ENCODE results near the gene SECISBP2L.

The SECISBP2L gene

GRCh38 chr15:48940508-48940907, 105.7 kb downstream of the SECISBP2L start:
- peaks cover 4% of the 10 kb centered on the region for H3K4me1 ChIP-seq (ENCODE audit: control insufficient read depth, insufficient read depth, low read length, poor library complexity, severe bottlenecking)
- no peak overlapping the region for H3K27ac ChIP-seq (ENCODE audit: low read depth, low read length, severe bottlenecking)
- no peaks in the 10 kb centered on the region for H3K9me3 ChIP-seq (ENCODE audit: control insufficient read depth, low read length)
- H3K4me3 ChIP-seq (ENCODE audit: extremely low read depth, insufficient read depth, low read length, poor library complexity, severe bottlenecking): no peak overlapping the region
- WGBS, 2 experiments (ENCODE audit: insufficient coverage in 2 of 2): 96 to 100% methylated on average over 3 to 4 of the region's 6 CpGs
- no peaks in the 10 kb centered on the region for H3K36me3 ChIP-seq (ENCODE audit: control insufficient read depth, insufficient read depth, low read length)

GRCh38 chr15:48939648-48940047, 106.6 kb downstream of the SECISBP2L start:
- no peak overlapping the region for H3K27ac ChIP-seq (ENCODE audit: low read depth, low read length, severe bottlenecking)
- peaks cover 3% of the 10 kb centered on the region for H3K4me1 ChIP-seq (ENCODE audit: control insufficient read depth, insufficient read depth, low read length, poor library complexity, severe bottlenecking)
- H3K36me3 ChIP-seq (ENCODE audit: control insufficient read depth, insufficient read depth, low read length): no peaks in the 10 kb centered on the region
- no peaks in the 10 kb centered on the region for H3K9me3 ChIP-seq (ENCODE audit: control insufficient read depth, low read length)
- WGBS, 2 experiments (ENCODE audit: insufficient coverage in 2 of 2): 96 to 100% methylated on average over 1 to 2 of the region's 4 CpGs
- no peak overlapping the region for H3K4me3 ChIP-seq (ENCODE audit: extremely low read depth, insufficient read depth, low read length, poor library complexity, severe bottlenecking)

Data from mesodermal cell (in vitro differentiated cells).